Activated naive CD8-positive, alpha-beta T cell (primary cell): ENCODE data around the gene IL6R.

ENCODE experiments used
- H3K27ac Mint-ChIP-seq: one replicate; pipeline ENCODE4 v1.8.0; 2021; ENCODE audit warnings: mixed read lengths
- H3K27me3 Mint-ChIP-seq: one replicate; pipeline ENCODE4 v1.8.0; 2021; ENCODE audit warnings: mixed read lengths
- H3K36me3 Mint-ChIP-seq: one replicate; pipeline ENCODE4 v1.8.0; 2021; ENCODE audit warnings: mixed read lengths
- H3K4me1 Mint-ChIP-seq: one replicate; pipeline ENCODE4 v1.8.0; 2021; ENCODE audit warnings: low read depth, mixed read lengths
- H3K4me3 Mint-ChIP-seq: one replicate; pipeline ENCODE4 v1.8.0; 2021; ENCODE audit warnings: mild to moderate bottlenecking, mixed read lengths
- H3K9me3 Mint-ChIP-seq: one replicate; pipeline ENCODE4 v1.8.0; 2021; ENCODE audit warnings: low read depth, mixed read lengths

The IL6R gene

GRCh38 chr1:154512760-154513159, 107.6 kb downstream of the IL6R start:
- H3K4me1 Mint-ChIP-seq, result no peaks in the 10 kb centered on the region
- peaks cover 7% of the 10 kb centered on the region for H3K27me3 Mint-ChIP-seq
- H3K27ac Mint-ChIP-seq, result no peak overlapping the region
- no peak overlapping the region for H3K4me3 Mint-ChIP-seq
- no peaks in the 10 kb centered on the region for H3K36me3 Mint-ChIP-seq
- no peaks in the 10 kb centered on the region for H3K9me3 Mint-ChIP-seq

GRCh38 chr1:154514066-154514553, 109.0 kb downstream of the IL6R start:
- Mint-ChIP-seq H3K4me3 (no peak overlapping the region), H3K27me3 (peaks cover 5% of the 10 kb centered on the region), H3K4me1 (no peaks in the 10 kb centered on the region), H3K9me3 (no peaks in the 10 kb centered on the region), H3K27ac (no peak overlapping the region), H3K36me3 (no peaks in the 10 kb centered on the region)

DNA sequence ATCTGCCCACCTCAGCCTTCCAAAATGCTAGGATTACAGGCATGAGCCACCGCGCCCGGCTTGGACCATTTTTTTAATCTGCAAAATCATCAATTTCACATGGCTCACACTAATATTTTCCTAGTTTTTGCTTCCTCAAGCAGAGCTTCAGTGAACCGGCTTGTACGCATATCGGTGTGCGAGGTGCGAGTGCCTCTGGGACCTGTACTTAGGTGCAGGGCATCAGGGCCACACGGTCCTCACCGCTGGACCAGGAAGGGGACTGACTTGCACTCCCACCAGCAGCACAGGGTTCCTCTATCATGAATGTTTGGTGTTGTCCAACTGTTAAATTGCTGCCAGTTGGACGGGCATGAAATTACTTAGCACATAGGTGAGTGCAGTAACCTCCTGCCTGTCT, 112.5 kb downstream of the IL6R start:
- no peaks in the 10 kb centered on the region for H3K4me1 Mint-ChIP-seq
- H3K27ac Mint-ChIP-seq, result no peak overlapping the region
- H3K36me3 Mint-ChIP-seq, result no peaks in the 10 kb centered on the region
- peaks cover 7% of the 10 kb centered on the region for H3K27me3 Mint-ChIP-seq
- H3K4me3 Mint-ChIP-seq, result no peak overlapping the region
- no peaks in the 10 kb centered on the region for H3K9me3 Mint-ChIP-seq
